Kasumi-1 (cell line): ENCODE measurements around the gene IFNL3.
"Not testable (repeated sequence)": the region's sequence is repeated elsewhere in the genome, so short reads cannot be mapped to it uniquely, and the experiment has no call there.

ENCODE experiments used
- DNase-seq, 2 experiments: peaks; one replicate each; lab custom pipeline; 2025; lab: John Stamatoyannopoulos, UW

IFNL3 gene

DNA sequence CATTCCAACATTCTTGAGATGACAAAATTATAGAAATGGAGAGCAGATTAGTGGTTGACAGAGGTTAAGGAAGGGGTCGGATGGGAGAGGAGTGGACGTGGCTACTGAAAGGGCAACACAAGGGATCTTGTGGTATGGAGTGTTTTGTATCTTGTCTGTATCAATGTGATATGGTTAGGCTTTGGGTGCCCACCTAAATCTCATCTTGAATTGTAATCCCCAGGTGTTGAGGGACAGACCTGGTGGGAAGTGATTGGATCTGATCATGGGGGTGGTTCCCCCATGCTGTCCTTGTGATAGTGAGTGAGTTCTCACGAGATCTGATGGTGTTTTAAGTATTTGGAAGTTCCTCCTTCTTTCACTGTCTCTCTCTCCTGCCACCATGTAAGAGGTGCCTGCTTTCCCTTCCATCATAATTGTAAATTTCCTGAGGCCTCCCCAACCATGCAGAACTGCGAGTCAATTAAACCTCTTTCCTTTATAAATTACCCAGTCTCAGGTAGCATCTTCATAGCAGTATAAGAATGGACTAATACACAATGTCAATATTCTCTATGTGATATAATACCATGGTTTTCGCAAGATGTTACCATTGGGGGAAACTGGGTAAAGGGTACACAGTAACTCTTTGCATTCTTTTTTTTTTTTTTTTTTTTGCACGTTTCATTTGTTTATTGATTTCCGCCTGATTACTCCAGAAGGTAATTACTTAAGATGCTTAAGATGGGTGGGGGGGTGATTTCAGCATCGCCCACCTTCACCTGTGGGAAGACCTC is 8.8 kb upstream of the IFNL3 start:
- DNase-seq = no peak

DNA sequence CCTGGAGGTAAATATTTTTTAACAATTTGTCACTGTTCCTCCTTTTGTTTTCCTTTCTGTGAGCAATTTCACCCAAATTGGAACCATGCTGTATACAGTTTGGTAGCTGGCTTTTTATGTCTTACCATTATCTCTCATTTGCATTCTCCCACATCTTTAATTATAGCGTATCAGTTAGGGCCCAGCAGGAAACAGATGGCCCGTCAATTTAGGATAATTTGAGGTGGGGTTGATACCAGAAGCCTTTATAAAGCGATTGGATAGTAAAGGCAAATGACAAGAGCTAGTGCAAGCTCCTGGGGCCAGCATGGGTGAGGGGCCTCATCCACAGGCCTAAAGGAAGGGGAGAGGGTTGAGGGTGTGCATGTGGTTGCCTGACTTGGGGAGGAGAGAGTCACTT is 7.7 kb upstream of the IFNL3 start:
- DNase-seq = no peak

DNA sequence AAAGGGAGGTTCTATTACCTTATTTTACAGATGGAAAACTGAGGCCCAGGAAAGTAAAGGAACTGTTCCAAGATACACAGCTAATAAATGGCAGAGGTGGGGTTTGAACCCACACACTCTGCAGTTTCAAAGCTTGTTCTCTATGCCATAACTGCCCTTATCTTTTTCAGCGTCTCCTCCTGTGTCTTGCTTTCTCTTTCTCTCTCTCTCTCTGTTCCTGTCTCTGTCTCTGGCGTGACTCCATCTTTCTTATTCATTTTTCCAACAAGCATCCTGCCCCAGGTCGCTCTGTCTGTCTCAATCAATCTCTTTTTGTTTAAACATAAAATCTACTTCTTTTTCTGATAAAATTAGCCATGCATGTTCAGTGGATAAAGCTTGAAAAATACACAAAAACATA is 7.0 kb upstream of the IFNL3 start:
- DNase-seq = no peak

DNA sequence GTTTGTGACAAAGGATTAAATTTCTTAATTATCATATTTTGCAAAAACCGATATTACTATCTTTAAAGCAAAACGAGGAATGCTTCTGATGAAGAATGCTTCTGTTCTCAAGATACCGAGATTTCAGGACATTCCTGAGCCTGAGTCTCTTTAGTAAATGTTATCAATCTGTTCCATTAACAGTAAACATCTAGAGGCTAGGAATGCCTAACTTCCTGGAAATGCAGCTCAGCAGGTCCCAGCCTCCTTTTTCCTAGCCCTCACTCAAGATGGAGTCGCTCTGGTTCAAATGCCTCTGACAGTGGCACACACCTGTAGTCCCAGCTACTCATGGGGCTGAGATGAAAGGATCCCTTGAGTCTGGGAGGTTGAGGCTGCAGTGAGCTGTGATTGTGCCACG is 6.3 kb upstream of the IFNL3 start:
- DNase-seq = no peak

DNA sequence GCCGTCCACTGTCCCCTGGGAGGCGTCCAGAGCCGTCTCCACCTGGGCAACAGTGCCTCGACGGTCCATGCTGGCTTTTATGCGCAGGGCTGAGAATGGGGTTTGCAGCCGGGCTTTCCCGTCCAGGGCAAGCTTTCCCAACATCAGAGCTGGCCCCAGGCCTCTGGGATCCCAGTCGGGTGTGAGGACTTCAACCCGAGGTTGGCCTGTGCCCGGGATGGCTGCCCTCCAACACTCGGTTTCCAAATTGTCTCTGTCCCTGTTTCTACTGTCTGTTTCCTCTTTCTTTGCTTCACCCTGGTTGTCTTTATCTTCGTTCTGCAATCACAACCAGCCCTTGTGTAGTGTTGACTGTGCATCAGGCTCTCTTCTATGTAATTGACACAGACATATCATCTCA is 4.0 kb upstream of the IFNL3 start, which contains the start of gene IFNL4:
IFNL4 (minus strand) TSS at position 51 of the 400 bp plus-strand sequence.
- no peak for DNase-seq

DNA sequence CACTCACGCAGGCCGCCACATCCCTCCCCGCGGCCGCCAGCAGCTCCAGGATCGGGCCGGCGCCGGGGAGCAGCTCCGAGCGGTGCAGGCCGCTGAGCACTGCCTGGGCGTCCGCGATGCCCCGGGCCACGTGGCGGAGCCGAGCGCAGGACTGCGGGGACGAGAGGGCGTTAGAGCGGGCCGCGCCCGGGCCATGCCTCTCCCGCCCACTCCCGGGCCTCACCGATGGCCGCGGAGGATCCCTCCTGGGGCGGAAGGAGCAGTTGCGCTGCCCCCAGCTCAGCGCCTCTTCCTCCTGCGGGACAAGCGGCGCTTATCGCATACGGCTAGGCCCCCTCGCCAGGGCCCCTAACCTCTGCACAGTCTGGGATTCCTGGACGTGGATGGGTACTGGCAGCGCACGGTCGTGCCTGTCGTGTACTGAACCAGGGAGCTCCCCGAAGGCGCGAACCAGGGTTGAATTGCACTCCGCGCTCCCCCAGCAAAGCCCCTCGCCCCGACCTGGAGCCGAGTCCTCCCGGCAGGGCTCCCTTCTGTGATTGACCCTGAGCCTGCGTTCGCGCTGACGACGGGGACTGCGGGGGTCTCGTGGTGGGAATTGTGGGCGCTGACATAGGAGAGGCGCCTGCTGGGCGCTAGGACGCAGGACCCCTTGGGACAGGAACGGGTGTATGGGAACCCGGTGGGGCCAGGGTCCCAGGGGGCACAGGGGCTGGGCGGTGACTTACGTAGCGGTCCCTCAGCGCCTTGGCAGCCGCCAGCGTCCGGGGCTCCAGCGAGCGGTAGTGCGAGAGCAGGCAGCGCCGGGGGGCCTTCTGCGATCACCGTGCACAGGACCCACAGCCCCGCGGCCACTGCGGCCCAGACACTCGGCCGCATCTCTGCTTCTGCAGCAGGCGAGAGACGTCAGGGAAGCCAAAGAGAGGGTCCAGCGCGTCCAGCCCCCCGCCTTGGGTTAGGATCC is 3.2 kb upstream of the IFNL3 start:
- DNase-seq = no peak

DNA sequence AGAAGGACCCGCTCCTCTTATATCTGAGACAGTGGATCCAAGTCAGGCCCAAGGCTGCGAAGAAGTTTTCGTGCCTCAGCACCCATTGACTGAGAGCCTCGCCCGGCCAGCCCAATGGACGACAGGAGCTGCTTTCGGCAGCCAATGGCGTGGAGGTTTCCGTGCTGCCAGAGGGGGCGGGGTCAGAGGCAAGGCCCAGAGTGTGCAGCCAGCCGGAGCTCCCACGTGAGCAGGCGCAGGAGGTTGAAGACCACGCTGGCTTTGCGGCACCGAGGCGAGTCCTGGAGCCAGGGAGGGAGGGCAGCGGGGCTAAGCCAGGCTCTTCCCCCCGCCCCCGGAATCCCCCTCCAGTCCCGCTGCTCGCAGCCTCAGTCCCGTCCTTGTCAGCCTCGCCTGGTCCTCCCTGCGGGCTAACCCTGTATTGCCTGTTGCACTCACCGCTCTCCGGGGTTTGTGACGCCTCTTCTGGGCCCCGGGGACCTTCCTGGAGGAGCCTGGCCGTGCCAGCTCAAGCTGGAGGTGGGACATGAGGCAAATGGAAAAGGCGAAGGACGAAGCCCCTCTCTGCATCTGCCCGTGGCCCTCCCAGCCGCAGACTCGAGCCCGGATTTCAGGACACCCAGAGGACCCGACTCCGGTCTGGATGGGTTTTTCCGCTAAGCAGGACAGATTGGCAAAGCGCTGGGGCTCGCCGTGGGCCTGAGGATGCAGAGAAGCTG is 2.3 kb upstream of the IFNL3 start:
- no peak for DNase-seq

DNA sequence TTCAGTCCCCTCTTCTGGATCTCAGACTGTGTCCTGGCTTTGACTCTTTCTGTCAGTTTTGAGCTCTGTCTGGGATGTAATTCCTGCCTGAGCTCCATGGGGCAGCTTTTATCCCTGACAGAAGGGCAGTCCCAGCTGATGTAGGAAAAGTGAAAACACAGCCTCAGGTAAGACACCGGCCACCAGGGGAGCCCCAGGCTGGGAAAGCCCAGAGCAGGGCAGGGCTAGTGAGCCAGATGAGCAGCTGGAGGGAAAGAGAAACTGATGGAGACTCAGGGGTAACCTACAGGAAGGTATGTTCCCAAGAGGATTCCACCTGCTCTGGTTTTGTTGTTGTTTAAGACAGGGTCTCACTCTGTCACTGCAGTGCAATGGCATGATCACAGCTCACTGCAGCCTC is 360 bp upstream of the IFNL3 start:
- DNase-seq = not testable (repeated sequence)

DNA sequence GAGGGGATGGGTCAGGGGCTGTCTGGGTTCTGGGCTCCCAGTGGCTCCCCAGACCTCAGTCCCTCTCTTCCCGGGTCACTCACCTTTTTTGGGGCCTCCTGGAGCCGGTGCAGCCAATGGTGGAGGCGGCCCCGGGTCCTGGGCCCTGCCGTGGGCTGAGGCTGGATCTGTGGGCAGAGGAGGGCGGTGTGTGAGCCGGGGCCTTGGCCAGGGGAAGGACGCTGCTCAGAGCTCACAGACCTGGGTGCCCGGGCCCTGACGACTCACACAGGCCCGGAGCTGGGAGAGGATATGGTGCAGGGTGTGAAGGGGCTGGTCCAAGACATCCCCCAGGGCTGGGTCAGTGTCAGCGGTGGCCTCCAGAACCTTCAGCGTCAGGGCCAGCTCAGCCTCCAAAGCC is 1.1 kb downstream of the IFNL3 start:
- not testable (repeated sequence) for DNase-seq

DNA sequence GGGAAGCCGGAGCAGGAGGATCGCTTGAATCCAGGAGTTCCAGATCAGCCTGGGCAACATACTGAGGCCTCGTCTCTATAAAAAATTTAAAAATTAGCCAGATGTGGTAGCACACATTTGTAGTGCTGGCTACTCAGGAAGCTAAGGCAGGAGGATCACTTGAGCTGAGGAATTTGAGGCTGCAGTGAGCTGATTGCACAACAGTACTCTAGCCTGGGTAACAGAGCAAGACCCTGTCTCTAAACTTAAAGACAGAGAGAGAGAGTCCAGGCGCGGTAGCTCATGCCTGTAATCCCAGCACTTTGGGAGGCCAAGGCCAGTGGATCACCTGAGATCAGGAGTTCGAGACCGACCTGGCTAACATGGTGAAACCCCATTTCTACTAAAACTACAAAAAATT is 4.4 kb downstream of the IFNL3 start:
- DNase-seq = no peak

DNA sequence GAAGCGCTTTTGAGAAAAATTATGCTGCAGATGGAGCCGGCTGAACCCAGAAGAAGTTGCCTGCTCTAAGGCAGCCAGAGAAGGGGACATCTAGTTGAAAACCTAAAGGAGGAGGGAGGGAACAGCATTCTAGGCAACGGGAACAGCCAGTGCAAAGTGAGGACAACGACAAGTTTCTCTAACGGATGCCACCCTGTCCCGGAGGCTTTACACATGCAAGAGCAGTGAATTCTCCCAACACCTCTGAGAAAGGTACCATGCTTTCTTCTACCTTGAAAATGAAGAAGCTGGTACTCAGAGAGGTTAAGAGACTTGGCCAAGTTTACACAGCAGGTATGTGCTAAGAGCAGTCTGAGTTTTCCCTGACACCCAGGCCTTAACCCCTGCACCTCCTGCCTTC is 5.9 kb downstream of the IFNL3 start:
- no peak for DNase-seq

DNA sequence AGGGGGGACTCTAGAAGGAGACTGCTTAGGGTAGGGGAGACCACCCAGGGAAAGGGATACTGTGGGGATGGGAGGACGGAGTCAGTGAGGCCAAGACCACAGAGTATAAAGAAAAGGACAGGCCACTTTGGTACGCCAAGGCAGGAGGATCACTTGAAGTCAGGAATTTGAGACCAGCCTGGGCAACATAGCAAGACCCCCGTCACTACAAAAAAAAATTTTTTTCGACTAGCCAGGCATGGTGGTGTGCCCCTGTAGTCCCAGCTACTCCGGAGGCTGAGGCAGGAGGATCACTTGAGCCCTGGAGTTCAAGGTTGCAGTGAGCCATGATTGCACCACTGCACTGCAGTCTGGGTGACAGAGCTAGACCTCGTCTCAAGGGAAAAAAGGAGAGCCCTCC is 6.6 kb downstream of the IFNL3 start:
- DNase-seq = no peak

DNA sequence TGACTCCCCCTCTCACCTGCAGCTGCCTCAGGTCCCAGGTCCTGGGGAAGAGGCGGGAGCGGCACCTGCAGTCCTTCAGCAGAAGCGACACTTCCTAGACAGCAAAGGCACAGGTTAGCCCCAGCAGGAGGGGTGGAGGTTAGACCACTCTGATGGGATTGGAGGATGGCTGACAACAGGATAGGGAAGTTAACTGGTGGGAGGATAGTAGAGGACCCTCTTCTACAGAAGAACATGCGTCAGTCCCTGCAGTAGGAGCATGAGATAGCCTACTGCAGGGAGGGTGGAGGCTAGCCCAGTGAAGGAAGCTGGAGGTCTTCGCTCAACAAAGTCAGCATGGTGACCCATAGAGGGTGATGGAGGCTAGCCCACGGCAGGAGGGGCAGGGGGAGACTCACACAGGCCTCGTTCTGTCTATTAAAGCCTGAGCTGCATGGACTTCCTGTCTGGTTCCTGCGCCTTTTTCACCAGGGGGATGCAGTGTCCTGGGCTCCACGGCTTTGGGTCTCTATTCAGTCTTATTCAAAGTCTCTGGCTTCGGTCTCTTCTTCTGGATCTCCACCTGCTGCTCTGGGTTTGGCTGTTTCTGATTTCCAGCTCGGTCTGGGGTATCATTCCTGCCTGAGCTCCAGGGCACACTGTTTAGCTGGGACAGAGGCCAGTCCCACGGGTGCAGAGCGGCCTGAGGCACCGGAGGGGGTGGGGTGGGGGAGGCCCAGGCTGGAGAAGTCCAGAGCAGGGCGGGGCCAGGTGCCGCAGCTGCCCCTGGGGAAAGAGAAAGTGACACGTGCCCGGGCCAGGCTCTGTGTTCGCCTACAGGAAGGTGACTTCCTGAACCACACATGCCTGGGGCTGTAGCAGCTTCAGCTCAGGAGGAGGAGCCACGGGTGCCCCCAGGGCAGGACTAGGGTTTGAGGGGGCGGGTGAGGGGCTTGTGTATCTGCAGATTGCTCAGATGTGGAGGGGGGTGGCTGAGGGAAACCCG is 7.3 kb downstream of the IFNL3 start:
- no peak for DNase-seq

DNA sequence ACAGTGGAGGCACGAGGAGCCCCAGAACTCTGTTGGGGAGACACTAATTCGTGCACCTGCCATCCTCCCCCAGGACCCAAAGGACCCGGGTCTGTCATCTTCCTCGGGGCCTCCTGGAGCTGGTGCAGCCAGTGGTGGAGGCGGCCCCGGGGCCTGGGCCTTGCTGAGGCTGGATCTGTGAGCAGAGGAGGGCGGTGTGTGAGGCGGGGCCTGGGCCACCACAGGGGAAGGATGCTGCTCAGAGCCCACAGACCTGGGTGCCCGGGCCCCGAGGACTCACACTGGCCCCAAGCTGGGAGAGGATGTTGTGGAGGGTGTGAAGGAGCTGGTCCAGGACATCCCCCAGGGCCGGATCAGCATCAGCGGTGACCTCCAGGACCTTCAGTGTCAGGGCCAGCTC is 8.3 kb downstream of the IFNL3 start:
- DNase-seq = no peak

DNA sequence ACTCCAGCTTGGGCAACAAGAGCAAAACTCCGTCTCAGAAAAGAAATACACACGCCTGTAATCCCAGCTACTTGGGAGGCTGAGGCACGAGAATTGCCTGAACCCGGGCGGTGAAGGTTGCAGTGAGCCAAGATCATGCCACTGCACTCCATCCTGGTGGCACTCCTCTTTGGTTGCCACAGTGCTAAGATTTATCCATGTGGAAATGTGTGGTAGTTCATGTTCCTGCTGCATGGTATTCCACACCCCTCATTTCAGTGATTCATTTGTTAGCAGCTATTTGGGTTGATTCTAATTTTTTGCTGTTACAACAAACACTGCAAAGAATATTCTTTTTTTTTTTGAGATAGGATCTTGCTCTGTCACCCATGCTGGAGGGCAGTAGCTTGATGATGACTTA is 12.1 kb downstream of the IFNL3 start:
- DNase-seq = no peak

DNA sequence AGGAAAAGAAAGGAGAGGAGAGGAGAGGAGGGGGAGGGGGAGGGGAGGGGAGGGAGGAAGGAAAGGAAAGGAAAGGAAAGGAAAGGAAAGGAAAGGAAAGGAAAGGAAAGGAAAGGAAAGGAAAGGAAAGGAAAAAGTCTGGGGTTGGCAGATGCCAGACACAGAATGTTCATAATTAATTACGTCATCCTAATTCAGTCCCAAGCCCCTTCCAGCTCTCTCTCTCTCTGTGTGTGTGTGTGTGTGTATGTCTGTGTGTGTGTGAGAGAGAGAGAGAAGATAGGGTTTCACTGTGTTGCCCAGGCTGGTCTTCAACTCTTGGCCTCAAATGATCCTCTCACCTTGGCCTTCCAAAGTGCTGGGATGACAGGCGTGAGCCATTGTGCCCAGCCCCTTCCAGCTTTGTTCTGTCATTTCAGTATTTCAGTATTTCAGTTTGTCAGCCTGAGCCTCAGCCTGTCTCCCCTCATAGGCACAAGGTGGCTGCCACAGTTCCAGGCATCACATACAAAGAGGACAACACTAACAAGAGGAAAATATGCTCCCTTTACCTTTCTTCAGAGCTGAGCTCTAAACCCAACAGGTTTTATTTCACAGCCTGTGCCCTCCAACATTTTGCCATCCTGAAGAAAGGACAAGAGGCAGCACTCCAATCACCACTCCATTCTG is 14.6 kb downstream of the IFNL3 start:
- DNase-seq = no peak

DNA sequence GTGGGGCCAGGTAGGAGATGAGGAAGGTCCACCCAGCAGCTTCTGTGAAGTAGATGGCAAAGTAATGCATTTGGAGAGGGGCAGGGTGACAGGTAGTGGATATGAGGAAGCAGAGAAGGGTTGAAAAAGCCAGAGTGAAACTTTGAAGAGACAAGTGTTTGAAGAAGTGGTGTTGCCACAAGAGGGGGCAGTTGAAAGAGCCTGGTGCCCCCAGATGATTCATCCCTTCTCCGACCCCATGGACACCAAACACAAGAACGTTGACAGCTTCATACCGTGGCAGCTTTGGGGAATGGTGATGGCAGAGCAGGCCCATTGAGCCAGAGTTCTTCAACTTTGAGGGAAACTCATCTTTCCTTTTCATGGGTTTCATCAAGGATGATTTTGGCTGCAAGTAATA is 19.9 kb downstream of the IFNL3 start:
- peak in 1 of 2 experiments; percentile 5 for DNase-seq

DNA sequence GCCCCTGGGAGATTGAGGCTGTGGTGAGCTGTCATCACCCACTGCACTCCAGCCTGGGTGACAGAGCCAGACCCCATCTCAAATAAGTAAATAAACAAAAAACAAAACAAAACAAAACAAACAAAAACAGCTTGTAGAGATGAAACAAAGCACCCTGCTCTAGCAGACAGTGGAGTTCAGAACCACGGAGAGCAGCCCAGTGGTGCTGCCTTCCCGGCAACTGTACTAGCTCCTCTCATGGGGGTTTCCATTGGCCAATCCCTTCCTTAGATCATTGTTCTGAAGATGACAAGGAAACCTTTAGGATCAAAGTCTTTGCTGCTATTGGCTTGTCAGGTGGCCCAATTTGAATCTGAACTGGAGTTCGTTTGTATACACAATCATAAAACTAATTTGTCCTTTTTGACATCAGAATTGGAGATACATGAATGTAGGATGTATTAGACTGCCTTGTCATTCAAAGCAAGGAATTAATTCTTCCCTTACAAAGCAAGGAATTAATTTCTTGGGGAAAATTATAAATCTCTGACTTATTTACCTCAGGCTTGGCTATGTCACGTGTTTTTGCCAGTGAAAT is 21.0 kb downstream of the IFNL3 start:
- peak; percentile 52 to 69 for DNase-seq

DNA sequence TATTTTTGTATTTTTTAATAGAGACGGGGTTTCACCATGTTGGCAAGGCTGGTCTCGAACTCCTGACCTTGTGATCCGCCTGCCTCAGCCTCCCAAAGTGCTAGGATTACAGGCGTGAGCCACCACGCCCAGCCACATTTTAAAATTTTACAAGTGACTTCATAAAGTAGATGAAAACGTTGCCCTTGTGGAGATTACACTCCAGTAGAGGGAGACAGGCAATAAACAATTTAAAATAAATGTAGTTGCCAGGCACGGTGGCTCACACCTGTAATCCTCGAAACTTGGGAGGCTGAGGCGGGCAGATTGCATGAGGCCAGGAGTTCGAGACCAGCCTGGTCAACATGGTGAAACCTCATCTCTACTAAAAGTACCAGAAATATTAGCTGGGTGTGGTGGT is 25.7 kb downstream of the IFNL3 start:
- DNase-seq = peak in 1 of 2 experiments; percentile 9
